Aorta (tissue), 5 donors: ENCODE data around the gene SUPT5H. TPM values are rescaled to one million over a fixed set of nuclear protein-coding genes. Genes with fewer than 3 reads are reported as not detected.

Experiments
- ATAC-seq: fragments of 200-7000 bp; cut with Tn5 transposase; one replicate; pipeline ENCODE4 v1.9.1; 2022; ENCODE audit warnings: moderate library complexity; ENCODE audit not compliant: low FRiP score
- DNase-seq, 2 donors: peaks; one replicate each; pipeline ENCODE4 v3.0.0-alpha.2; 2020
- H3K27ac ChIP-seq, 2 donors: one replicate each; pipeline ENCODE4 v1.5.1; 2013; ENCODE audit warnings: low read length in 2 of 2, mild to moderate bottlenecking in 2 of 2, moderate library complexity in 2 of 2, control low read depth in 1 of 2, inconsistent platforms in 1 of 2, low read depth in 1 of 2
- H3K27me3 ChIP-seq, 2 donors: one replicate each; pipeline ENCODE4 v1.6.1; 2013; ENCODE audit warnings: control low read depth in 1 of 2, low read length in 1 of 2, mild to moderate bottlenecking in 1 of 2, moderate library complexity in 1 of 2; ENCODE audit not compliant: insufficient read depth in 2 of 2, control insufficient read depth in 1 of 2
- H3K36me3 ChIP-seq, 2 donors: one replicate each; pipeline ENCODE4 v1.6.1; 2013; ENCODE audit warnings: control low read depth in 1 of 2, low read length in 1 of 2, mild to moderate bottlenecking in 1 of 2; ENCODE audit not compliant: insufficient read depth in 2 of 2, control insufficient read depth in 1 of 2
- H3K4me1 ChIP-seq, 2 donors: one replicate each; pipeline ENCODE4 v1.6.1; 2013; ENCODE audit warnings: low read length in 2 of 2, control low read depth in 1 of 2, mild to moderate bottlenecking in 1 of 2, moderate library complexity in 1 of 2; ENCODE audit not compliant: insufficient read depth in 2 of 2, control insufficient read depth in 1 of 2
- H3K4me3 ChIP-seq, 2 donors: one replicate each; pipeline ENCODE4 v1.5.1; 2013; ENCODE audit warnings: low read length in 2 of 2, control low read depth in 1 of 2, mild to moderate bottlenecking in 1 of 2
- H3K9me3 ChIP-seq: one replicate; pipeline ENCODE4 v1.6.1; 2013; ENCODE audit warnings: mild to moderate bottlenecking, low read length; ENCODE audit not compliant: control insufficient read depth
- WGBS, 2 donors: extraction: QIAGEN DNeasy Blood & Tissue Kit; methylation state at CpG; one replicate each; pipeline ENCODE4 v1.1.7; 2013; 5-methylcytosine and 5-hydroxymethylcytosine counted together
- intact Hi-C, 2 donors: fragments of 100-400 bp; cut with DNase I; formaldehyde crosslinking; loops; one replicate each; pipeline versions ENCODE4 v1.14.2 to v1.15.0; 2022
- polyA plus RNA-seq, 2 donors: library from polyadenylated mRNA; stranded (reverse); fragments of 200-250 nt; gene quantifications; one replicate each; pipeline ENCODE4 v1.2.3, GENCODE V29; 2013
- total RNA-seq, 2 donors: library from RNA; stranded (reverse); fragmentation: NEBNext Ultra II Directional; extraction: Animal tissue kit (Norgen Biotek cat#: 25700); gene quantifications; one replicate each; pipeline ENCODE4 v1.2.1, GENCODE V29; 2021
- donor health status: healthy with polysubstance abuse.
- donor health status: Bipolar disorder and iron deficiency.
- donor health status: DM: no; HTN: no; CAD: no.
- donor health status: DM: no; HTN: no; CAD: no.
- donor health status: DM: yes; HTN: yes; CAD: no.

The SUPT5H gene
- total and polyA plus RNA-seq, 4 donors: 56.1 to 170 (median 96.5) TPM

GRCh38 chr19:39412100-39412866 lies 33.1 kb upstream of the SUPT5H start, which contains the start of gene PLEKHG2:
Gene PLEKHG2 (plus strand): TSS chr19:39412669. CDS start chr19:39414087, 1,418 bp downstream.
- no peaks in the 10 kb centered on the region for H3K4me1 ChIP-seq
- H3K9me3 ChIP-seq: no peaks in the 10 kb centered on the region
- H3K27ac ChIP-seq: peak within 1 kb of the TSS; percentile 6 to 92
- H3K27me3 ChIP-seq: no peaks in the 10 kb centered on the region
- DNase-seq (peak; percentile 98), ATAC-seq (peak; percentile 67)
- 0% methylated on average over 52 to 60 of the region's 60 CpGs for WGBS, 2 donors
- H3K4me3 ChIP-seq: peak within 1 kb of the TSS; percentile 75 to 89
- intact Hi-C loops: loop anchor here (1.0 to 2.0 kb wide), 3 partner anchors 15 to 33 kb away; partner anchors contain the start of gene SUPT5H (in 1 of the 2)
- peaks cover 0 to 2% of the 10 kb centered on the region in 2 donors for H3K36me3 ChIP-seq

DNA sequence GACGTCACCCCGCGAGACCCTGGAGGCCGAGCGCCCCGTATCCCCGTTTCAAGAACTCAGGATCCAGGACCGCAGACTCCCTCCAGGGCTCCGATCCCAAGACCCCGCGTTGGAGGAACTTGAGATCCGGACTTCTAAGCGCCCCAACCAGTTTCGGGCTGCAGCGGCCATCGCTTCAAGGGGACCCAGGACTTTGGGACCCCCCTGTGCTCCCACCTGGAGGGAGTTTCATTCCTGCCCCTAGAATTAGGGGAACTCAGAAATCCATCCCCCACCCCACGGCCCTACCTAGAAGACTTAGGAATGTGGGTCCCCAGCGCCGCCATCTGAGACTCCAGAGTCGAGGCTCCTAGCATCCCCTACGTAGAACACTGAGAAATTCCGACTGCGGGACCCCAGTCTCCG lies 32.5 kb upstream of the SUPT5H start:
- no peaks in the 10 kb centered on the region for H3K9me3 ChIP-seq
- WGBS, 2 donors: 0% methylated on average over 24 of the region's 24 CpGs
- H3K27ac ChIP-seq: peak overlapping the region; percentile 6 to 80
- ATAC-seq (no peak), DNase-seq (no peak)
- intact Hi-C loops: loop anchor here (1.0 to 2.0 kb wide), 3 partner anchors 16 to 32 kb away; partner anchors contain the start of gene SUPT5H (in 1 of the 2)
- H3K27me3 ChIP-seq: no peaks in the 10 kb centered on the region
- H3K4me1 ChIP-seq: no peaks in the 10 kb centered on the region
- H3K4me3 ChIP-seq: peak overlapping the region; percentile 75 to 89
- peaks cover 0 to 4% of the 10 kb centered on the region in 2 donors for H3K36me3 ChIP-seq

DNA sequence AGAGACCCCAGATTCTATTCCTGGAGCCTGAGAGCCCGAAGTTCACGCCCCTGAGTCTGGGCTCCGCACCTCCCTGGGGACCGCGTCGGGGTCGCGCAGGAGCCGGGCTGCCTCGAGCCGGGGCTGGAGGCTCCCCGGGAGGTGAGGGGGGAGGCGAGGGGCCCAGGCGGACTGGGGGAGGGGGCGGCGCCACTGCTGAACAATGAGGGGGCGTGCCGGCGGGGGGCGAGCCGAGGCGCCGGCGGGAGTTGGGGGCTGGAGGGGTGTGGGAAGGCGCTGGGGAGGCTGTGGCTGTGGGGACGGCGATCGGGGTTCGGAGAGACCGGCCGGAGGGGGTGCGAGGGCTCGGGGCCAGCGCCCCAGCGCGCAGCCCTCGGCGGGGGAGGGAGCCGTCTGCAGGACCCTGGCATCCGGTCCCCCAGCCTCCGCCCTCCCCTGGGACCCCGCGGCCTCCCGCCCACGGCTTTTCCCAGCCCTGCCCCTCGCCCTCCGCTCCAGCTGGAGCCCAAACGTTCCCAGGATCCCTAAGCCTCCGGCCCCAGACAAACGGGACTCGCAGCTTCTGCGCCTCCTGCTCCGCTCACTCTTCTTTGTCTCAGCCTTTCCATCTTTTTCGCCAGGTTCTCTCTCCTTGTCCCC lies 32.0 kb upstream of the SUPT5H start:
- H3K9me3 ChIP-seq: no peaks in the 10 kb centered on the region
- ATAC-seq (peak; percentile 2), DNase-seq (peak; percentile 88 to 93)
- no peaks in the 10 kb centered on the region for H3K4me1 ChIP-seq
- H3K36me3 ChIP-seq: peaks cover 0 to 2% of the 10 kb centered on the region in 2 donors
- H3K27me3 ChIP-seq: no peaks in the 10 kb centered on the region
- 1 to 2% methylated on average over 30 to 54 of the region's 54 CpGs for WGBS, 2 donors
- H3K4me3 ChIP-seq: peak overlapping the region; percentile 75 to 89
- peak overlapping the region; percentile 6 to 80 for H3K27ac ChIP-seq
- intact Hi-C loops: loop anchor here in 1 of 2 donors (2.0 kb wide), 1 partner anchor 31 kb away; the partner anchor contains the start of gene SUPT5H

- no peak for ATAC-seq
- no peaks in the 10 kb centered on the region for H3K9me3 ChIP-seq
- peak overlapping the region; percentile 75 to 89 for H3K4me3 ChIP-seq
- H3K4me1 ChIP-seq: no peaks in the 10 kb centered on the region
- H3K27me3 ChIP-seq: no peaks in the 10 kb centered on the region
- peak overlapping the region in 1 of 2 donors; percentile 77 for H3K27ac ChIP-seq
- 9 to 13% methylated on average over 18 of the region's 18 CpGs for WGBS, 2 donors
- H3K36me3 ChIP-seq: peaks cover 0 to 2% of the 10 kb centered on the region in 2 donors
- intact Hi-C loops: loop anchor here (2.0 kb wide), 2 partner anchors 15 to 31 kb away; partner anchors contain the start of gene SUPT5H (in 1 of the 2)
- peak; percentile 63 to 84 for DNase-seq
Observed at GRCh38 chr19:39413911-39414608, 31.3 kb upstream of the SUPT5H start.

DNA sequence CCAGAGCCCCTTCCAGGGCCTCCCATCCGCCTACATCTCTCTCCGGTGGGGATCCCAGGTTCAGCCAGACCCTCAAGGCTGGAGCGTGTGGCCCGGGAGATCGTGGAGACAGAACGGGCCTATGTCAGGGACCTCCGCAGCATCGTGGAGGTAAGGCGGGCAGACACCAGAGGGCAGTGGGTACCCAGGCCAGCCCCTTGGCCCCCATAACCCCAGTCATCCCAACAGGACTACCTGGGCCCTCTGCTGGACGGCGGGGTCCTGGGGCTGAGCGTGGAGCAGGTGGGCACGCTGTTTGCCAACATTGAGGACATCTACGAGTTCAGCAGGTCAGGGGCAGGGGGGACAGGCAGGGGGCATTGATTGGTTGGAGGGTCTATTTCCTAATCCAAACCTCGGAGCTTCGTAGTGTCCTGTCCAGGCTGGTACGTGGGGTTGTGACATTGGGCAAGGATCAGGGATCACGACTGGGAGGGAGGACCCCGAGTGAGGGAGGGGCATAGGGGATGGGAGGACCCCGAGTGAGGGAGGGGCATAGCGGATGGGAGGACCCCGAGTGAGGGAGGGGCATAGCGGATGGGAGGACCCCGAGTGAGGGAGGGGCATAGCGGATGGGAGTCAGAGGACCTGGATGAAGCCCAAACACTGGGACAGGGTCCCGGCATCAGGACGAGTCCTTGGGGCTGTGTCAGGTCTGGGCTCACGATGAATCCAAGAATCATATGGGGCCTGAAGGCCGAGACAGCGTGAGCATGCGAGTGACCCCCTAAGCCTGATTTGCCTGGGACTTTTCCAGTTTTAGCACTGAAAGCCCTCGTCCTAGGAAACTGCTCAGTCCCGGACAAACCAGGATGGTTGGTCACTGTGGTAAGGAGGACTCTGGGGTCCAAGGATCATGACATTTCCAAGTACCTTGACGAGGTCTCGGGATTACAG lies 30.0 kb upstream of the SUPT5H start:
- peaks cover under 1 to 3% of the 10 kb centered on the region in 2 donors for H3K36me3 ChIP-seq
- no peak overlapping the region for H3K4me3 ChIP-seq
- 15 to 21% methylated on average over 33 to 35 of the region's 35 CpGs for WGBS, 2 donors
- no peaks in the 10 kb centered on the region for H3K9me3 ChIP-seq
- H3K4me1 ChIP-seq: no peaks in the 10 kb centered on the region
- intact Hi-C loops: loop anchor here in 1 of 2 donors (2.0 kb wide), 1 partner anchor 13 kb away; no protein-coding TSS in a partner anchor
- peak overlapping the region in 1 of 2 donors; percentile 20 for H3K27ac ChIP-seq
- ATAC-seq (no peak), DNase-seq (no peak)
- H3K27me3 ChIP-seq: no peaks in the 10 kb centered on the region

GRCh38 chr19:39416152-39417120 lies 28.9 kb upstream of the SUPT5H start:
- H3K4me1 ChIP-seq: no peaks in the 10 kb centered on the region
- ATAC-seq (no peak), DNase-seq (no peak)
- H3K9me3 ChIP-seq: no peaks in the 10 kb centered on the region
- peak overlapping the region in 1 of 2 donors; percentile 20 for H3K27ac ChIP-seq
- no peak overlapping the region for H3K4me3 ChIP-seq
- 64 to 73% methylated on average over 25 to 27 of the region's 27 CpGs for WGBS, 2 donors
- H3K36me3 ChIP-seq: peaks cover 2 to 3% of the 10 kb centered on the region in 2 donors
- intact Hi-C loops: no loop called here
- no peaks in the 10 kb centered on the region for H3K27me3 ChIP-seq
